HG02763 (cell line): ENCODE results near the gene PAIP2.
"Not testable (repeated sequence)": the region's sequence is repeated elsewhere in the genome, so short reads cannot be mapped to it uniquely, and the experiment has no call there.

Source experiments
- ATAC-seq: cut with Tn5 transposase; IDR thresholded peaks from one replicate; pipeline ENCODE4 v1.9.1; 2021; ENCODE audit warnings: mild to moderate bottlenecking, moderate library complexity; ENCODE audit not compliant: unreplicated experiment

PAIP2 gene

GRCh38 chr5:139341689-139342422, at the start of gene PAIP2:
Gene PAIP2 (plus strand): TSS chr5:139341854. CDS start chr5:139363785, 21,931 bp downstream.
- peak; percentile 92 for ATAC-seq

DNA sequence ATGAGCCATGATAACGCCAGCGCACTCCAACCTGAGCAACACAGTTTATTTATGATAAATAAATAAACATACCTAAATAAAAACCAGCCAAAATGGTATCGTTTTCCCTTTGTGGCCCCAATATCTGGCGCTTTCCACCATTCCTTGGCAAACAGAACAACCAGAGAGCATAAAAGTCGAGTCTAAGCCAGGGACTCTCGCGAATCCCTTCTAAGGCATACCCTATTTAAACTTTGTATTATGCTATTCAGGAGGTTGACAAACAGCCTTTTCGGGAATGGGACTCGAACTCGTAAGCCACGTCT, 48.5 kb upstream of the PAIP2 start:
- no peak for ATAC-seq

- peak; percentile 75 for ATAC-seq
These were observed 47.9 kb upstream of the PAIP2 start, which contains the start of gene MATR3 for GRCh38 chr5:139293507-139294373. Gene MATR3 (plus strand): TSS chr5:139293740. CDS start chr5:139307416, 13,676 bp downstream.

DNA sequence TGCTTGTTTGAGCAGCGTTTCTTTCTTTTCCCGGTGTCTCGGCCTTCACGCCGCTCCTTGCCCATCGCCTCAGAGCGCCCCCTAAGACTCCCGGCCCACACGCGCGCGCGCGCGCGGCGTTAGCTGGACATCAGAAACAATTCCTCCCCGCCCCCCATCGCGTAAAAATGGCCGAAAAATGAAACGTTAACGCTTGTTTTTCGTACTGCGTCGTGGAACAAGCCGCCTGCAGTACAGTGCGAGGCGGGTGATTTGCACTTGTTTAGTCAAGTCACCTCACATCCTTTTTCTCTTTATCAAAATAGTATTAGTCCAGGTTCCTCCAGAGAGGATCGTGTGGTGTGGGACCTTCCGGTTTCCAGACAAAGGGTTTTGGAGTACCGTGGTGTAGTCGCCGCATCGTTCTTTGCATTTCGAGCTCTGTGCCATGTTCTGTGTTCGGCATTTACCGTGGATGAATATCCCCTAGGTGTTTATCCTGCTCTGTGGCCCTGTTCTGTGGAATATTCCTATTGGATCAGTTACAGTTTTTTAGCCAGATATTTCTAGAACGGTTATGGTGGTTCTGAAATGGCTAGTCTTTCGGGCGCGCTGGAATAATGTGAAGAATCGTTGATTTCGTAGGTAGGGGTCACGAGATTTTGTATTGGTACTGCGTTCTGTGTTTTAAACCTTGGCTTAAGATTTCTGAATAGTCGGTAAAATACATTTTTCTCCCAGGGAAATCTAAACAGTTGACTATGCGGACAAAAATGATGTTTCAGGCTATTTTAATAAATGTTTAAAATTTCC, 47.1 kb upstream of the PAIP2 start:
- ATAC-seq = peak; percentile 37

GRCh38 chr5:139295346-139296057, 46.2 kb upstream of the PAIP2 start:
- ATAC-seq = no peak

DNA sequence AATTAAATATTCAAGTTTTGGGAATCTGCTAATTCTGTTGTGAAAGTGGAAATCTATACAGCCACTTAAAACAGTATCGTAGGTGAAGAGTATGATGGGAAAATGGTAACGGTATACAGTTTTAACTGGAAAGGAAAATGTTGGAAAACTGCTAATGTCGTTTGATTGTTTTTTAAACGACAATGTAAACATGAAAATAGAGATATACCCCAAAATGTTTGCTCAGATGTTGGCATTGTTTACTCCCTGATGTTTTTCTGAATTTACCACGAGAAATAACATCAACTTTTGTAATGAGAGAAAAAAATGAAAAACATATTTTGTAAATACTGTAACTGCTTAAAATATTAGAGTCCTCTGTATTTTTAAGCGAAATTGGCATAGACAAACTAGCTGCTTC, 45.5 kb upstream of the PAIP2 start:
- no peak for ATAC-seq

DNA sequence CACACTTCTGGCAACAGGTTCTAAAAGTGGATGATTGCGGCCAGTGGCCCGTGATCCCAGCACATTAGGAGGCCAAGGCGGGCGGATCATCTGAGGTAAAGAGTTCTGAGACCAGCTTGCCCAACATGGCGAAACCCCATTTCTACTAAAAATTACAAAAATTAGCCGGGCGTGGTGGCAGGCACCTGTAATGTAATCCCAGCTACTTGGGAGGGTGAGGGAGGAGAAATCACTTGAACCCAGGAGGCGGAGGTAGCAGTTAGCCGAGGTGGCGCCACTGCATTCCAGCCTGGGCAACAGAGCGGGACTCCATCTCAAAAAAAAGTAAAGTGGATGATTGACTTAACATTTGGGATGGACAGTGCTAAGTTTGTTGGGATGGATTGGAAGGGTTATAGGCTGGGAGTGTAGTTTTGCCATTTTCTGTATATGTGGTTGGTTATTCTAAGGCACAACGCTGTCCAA, 44.8 kb upstream of the PAIP2 start:
- ATAC-seq = no peak

GRCh38 chr5:139297439-139298133, 44.1 kb upstream of the PAIP2 start:
- no peak for ATAC-seq

- ATAC-seq = no peak
These were observed 43.4 kb upstream of the PAIP2 start for GRCh38 chr5:139298242-139298641.

GRCh38 chr5:139299486-139299885, 42.2 kb upstream of the PAIP2 start:
- no peak for ATAC-seq

DNA sequence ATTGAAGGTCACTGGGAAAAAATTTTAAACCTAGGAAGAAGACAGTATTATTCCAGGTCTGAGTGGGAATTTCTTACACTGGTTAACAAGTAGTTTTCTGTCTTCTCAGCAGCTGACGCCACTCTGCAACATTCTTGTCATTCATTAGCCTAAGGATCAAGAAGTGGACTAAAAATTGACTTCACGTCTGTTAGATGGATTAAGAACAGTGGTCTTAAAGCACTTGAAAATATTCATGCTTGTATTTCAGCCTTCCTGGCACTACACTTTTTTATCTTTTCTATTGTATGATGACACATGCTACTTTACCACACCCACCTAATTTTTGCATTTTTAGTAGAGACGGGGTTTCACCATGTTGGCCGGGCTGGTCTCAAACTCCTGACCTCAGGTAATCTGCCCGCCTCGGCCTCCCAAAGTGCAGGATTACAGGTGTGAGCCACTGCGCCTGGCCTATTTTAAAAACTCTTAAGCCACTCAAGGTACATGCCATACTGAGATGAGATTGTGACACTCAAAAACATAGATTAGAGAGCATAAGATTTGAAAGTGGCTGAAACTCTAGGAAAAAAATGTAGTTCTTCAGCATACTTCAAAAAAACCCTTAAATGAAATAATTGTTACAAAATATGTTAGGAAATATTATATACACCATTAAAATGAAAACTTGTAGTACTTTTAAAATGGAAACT, 39.7 kb upstream of the PAIP2 start:
- no peak for ATAC-seq

DNA sequence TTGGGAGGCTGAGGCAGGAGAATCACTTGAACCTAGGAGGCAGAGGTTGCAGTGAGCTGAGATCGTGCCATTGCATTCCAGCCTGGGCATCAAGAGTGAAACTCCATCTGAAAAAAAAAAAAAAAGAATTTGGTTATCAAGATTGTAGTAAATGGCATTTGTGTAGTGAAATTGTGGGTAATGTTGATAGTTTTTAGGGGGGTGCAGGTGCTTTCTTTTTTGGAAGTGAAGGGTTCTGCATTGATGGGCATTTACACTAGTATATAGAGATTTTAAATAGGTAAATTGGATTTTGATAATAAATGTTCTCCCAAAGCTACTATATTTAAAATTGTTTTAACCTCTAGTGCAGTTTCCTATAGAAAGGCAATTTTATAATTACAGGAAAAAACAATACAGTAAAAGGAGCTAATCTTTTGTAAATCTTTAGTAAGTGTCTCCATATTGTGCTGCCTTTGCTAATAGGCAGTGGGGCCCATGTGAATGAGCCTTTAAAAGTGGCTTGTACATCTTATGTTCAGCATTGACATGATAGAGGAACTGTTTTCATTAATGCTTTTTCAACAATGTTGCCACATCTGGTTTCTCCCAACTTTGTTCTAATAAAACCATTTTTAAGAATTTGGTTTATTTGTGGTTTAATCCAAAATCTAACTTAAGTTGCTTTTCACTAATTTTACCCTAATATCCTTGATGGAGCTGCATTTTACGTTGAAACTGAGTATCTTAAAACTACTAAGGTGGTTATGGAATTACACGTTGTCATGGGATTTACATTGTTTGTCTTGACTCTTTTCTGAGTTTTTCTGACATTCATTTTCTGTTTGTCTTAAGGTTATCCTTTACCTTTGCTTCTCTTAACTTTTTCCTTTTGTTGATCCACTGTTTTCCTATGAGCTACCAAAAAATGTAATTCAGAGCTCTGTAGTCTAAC, 37.0 kb upstream of the PAIP2 start:
- ATAC-seq = no peak

GRCh38 chr5:139306197-139306596, 35.5 kb upstream of the PAIP2 start:
- ATAC-seq = no peak

- ATAC-seq = no peak
These were observed 34.9 kb upstream of the PAIP2 start for GRCh38 chr5:139306628-139307379.

GRCh38 chr5:139308797-139309196, 32.9 kb upstream of the PAIP2 start:
- ATAC-seq = no peak

- not testable (repeated sequence) for ATAC-seq
These were observed 30.9 kb upstream of the PAIP2 start for GRCh38 chr5:139310715-139311186.

- ATAC-seq = no peak
These were observed 29.6 kb upstream of the PAIP2 start for GRCh38 chr5:139312075-139312474.
